Measurements from ENCODE around the gene HSPBP1.

DNA sequence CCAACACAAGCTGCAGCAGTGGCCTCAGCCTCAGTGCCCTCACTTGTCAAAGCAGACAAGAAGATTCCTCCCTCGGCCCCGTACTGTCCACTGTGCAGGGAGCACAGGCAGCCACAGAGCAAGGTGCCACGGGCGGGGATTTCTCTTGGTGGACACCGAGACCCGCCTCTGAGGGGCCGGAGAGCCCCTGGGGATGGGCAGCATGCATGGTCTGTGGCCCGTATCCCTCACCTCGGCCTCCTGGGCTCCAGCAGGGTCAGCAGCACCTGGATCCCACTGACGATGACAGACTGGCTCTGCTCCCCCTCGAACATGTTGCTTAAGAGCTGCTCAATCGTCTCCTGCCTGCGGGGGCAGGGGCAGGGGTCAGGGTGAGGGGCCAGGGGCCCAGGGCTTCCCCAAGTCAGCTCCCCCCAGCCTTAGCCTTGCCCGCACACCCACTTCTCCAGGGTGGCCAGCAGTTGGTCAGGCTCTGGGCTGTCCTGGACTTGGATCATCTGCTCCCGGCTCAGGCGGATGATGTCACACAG is 37.9 kb downstream of the HSPBP1 start:
- no peak for TF ChIP-seq CTCF (conservative IDR thresholded peaks at IDR 0.05; ENCODE audit: low read depth, low read length)
- TF ChIP-seq MXI1 (IDR thresholded peaks at IDR 0.05; ENCODE audit: borderline replicate concordance, low read depth, low read length): no peak
- TF ChIP-seq SMC3 (IDR thresholded peaks at IDR 0.05; ENCODE audit: low read depth, low read length): no peak
- no peak for TF ChIP-seq RFX5 (IDR thresholded peaks at IDR 0.05; ENCODE audit: low read depth, low read length)
